ENCODE results near the gene GJD3. TPM values are rescaled to one million over a fixed set of nuclear protein-coding genes. Genes with fewer than 3 reads are reported as not detected.

GJD3 gene
- total RNA-seq, 2 donors from 2014 or later = 0.40 to 0.85 TPM

DNA sequence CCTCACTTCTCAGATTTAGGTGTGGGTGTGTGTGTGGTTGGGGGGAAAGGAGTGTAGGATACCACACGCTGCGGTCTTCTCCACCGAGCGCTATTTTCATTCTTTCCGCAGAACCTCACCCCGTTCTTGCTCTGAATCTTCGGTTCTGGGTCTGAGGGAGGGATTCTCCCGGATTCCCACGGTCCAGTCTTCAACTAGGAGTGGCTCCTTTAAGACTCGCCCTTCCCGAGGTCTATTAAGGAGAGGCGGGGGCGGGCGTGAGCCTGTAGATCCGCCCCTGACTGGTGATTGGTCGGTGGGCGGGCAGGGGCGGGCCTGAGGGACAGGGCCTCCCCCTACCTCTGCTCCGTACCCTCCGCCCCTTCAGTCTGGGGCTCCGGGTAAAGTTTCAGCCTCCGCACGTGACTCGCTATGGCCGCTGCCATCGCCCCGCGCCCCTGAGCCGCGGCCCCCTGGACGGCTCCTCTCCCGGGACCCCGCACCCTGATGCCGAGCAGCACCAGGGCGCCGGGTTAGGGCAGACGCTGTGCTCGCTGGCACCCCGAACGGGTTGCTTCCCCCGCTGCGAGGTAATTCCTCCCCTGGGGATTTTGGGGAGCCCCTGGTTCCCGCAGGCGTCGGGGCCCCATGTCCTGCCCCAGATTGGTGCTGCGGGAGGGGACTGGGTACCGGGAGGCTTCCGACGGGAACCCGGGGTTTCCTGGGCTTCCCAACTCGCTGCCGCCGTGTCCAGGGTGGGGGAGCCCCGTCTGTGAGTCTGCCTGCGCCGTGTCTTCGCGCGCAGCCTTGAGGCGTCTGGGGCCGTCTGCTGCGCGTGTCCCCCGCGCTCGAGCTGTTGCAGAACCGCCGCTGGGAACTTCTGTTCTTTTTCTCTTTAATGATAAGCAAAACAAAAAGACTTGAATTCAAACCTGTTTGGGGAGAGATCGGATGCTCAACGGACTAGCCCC is 46.4 kb downstream of the GJD3 start:
- TF ChIP-seq, protein P1, sequence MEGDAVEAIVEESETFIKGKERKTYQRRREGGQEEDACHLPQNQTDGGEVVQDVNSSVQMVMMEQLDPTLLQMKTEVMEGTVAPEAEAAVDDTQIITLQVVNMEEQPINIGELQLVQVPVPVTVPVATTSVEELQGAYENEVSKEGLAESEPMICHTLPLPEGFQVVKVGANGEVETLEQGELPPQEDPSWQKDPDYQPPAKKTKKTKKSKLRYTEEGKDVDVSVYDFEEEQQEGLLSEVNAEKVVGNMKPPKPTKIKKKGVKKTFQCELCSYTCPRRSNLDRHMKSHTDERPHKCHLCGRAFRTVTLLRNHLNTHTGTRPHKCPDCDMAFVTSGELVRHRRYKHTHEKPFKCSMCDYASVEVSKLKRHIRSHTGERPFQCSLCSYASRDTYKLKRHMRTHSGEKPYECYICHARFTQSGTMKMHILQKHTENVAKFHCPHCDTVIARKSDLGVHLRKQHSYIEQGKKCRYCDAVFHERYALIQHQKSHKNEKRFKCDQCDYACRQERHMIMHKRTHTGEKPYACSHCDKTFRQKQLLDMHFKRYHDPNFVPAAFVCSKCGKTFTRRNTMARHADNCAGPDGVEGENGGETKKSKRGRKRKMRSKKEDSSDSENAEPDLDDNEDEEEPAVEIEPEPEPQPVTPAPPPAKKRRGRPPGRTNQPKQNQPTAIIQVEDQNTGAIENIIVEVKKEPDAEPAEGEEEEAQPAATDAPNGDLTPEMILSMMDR (IDR thresholded peaks at IDR 0.05) = no peak
- Histone ChIP-seq H3K4me1 (peaks cover 23% of the 10 kb centered on the region), H3K9me3 (no peaks in the 10 kb centered on the region), H3K27me3 (no peaks in the 10 kb centered on the region), H3K27ac (peak overlapping the region; percentile 81), H3K4me3 (peak overlapping the region; percentile 89), H3K36me3 (no peaks in the 10 kb centered on the region), H3K9ac (ENCODE audit: low read depth in 2 of 2, low read length in 2 of 2) (peak overlapping the region; percentile 82 to 90)
- DNase-seq = peak; percentile 97
- intact Hi-C loops (cut with DNase I) = no loop called here

- TF ChIP-seq, protein P1 (IDR thresholded peaks at IDR 0.05) = peak; percentile 48
- Histone ChIP-seq H3K9me3 (no peaks in the 10 kb centered on the region), H3K4me1 (peaks cover 25% of the 10 kb centered on the region), H3K36me3 (no peaks in the 10 kb centered on the region), H3K27ac (peak overlapping the region; percentile 81), H3K9ac (ENCODE audit: low read depth in 2 of 2, low read length in 2 of 2) (peak overlapping the region; percentile 47 to 90), H3K4me3 (peak overlapping the region; percentile 89), H3K27me3 (no peaks in the 10 kb centered on the region)
- intact Hi-C loops (cut with DNase I) = no loop called here
- peak; percentile 76 for DNase-seq
Measured at GRCh38 chr17:40317345-40317873, 47.1 kb downstream of the GJD3 start.

DNA sequence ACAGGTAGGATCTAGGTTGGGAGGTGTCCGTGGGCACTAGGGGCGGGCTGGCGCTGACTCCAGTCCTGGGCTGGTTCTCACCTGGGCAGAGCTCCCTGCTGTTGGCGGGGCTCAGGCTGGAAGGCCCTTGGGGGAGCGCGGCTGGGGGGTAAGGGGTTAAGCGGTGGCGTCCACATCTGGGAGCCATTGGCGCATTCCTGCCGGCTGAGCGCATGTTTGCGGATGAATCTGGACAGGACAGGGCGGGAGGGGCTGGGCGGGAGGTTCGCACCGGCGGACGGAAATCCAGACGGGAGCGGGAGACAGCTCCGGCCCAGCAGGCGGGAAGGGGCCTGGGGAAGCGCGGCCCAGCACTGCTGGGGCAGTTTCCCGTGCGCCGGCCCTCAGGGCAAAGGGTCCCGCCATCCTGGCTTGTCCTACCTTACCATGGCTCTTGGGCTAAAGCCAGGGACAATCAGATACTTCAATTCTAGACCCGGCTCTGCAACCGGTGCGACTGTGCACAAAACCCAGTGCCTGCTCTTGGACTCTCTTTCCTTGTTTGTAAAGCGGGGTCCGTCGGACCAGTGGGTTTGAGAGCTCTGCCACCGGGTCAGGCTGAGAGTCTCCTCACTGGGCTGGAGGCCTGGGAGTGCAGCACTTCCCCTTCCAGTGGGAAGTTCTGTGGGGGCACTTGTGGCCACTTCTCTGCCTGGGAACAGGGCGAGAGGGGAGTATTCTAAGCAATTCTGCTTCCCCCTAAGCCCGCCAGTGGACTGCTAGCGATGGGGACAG is 47.8 kb downstream of the GJD3 start:
- Histone ChIP-seq H3K9me3 (no peaks in the 10 kb centered on the region), H3K27ac (peak overlapping the region; percentile 81), H3K36me3 (no peaks in the 10 kb centered on the region), H3K27me3 (no peaks in the 10 kb centered on the region), H3K9ac (ENCODE audit: low read depth in 2 of 2, low read length in 2 of 2) (peak overlapping the region; percentile 59 to 90), H3K4me1 (peaks cover 30% of the 10 kb centered on the region), H3K4me3 (peak overlapping the region; percentile 89)
- DNase-seq = peak; percentile 76
- TF ChIP-seq, protein P1 (IDR thresholded peaks at IDR 0.05) = no peak
- intact Hi-C loops (cut with DNase I) = no loop called here

DNA sequence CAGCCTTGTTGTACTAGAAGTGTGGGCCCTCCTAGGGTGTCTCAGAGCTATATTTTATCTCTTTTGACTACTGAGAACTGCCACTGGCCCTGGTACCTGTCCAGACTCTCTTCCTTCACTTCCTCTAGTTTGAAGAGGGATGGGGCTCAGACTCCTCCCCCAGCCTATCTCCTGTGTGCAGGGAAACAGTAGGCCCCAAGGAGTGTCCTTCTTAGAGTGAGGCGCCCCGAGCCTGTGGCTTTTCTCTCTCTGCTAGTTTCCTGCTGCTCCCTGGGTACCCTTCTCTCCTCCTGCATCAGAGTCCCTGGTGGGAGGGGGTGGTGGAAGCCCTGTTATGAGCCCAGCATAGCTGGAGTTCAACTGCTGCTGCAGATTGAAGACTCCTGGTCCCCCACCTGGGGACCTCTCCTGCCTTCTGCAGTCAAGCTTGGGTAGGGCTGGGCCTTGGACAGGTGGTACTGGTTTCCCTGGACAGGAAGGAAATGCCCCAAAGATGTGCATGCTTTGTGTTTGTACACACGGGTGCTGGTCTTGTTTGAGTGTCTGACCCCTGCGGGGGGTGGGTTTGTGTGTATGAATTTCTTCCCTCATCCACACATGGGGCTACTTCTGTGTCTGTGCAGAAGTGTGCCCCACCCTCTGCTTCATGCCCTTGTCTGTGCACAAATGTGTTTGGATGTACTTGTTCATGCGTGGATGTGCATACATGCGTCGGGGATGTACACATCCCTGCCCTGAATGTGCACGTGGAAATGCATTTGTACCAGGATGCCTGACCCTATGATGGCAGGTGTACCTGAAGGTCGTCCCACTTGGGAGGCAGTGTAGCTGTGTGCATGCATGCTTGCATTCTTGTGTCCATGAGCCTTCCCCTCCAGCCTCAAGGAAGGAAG is 48.6 kb downstream of the GJD3 start:
- intact Hi-C loops (cut with DNase I) = no loop called here
- Histone ChIP-seq H3K9me3 (no peaks in the 10 kb centered on the region), H3K4me3 (peak overlapping the region; percentile 89), H3K27me3 (no peaks in the 10 kb centered on the region), H3K36me3 (no peaks in the 10 kb centered on the region), H3K4me1 (peaks cover 34% of the 10 kb centered on the region), H3K9ac (ENCODE audit: low read depth in 2 of 2, low read length in 2 of 2) (peak overlapping the region; percentile 59 to 90), H3K27ac (peak overlapping the region; percentile 81)
- DNase-seq = peak; percentile 38
- TF ChIP-seq, protein P1 (IDR thresholded peaks at IDR 0.05) = no peak
